ENCODE data around the gene ZDHHC12. TPM values are rescaled to one million over a fixed set of nuclear protein-coding genes. Genes with fewer than 3 reads are reported as not detected.

Gene ZDHHC12
- total RNA-seq (10 to 100 TPM in 2 of 7 donors, 1 to 10 TPM in 5; 5.7 to 27.1 (median 7.0) TPM), polyA plus RNA-seq (10 to 100 TPM in 1 of 2 donors, under 1 TPM in 1; 0.30 to 12.5 TPM)
- long read RNA-seq, donor 1, transcript ZDHHC12-201 (5 exons, 1,129 nt) = major isoform, 29 of 32 reads
- long read RNA-seq, donor 1, partial matches to known transcripts = 1 of 32 reads
- long read RNA-seq, donor 1, other reads (novel, unspliced or antisense) = 2 of 32 reads
- long read RNA-seq, donor 2, transcript ZDHHC12-201 (5 exons, 1,129 nt) = major isoform, 10 of 10 reads
- long read RNA-seq, donor 2, partial matches to known transcripts = 0 of 10 reads
- long read RNA-seq, donor 2, other reads (novel, unspliced or antisense) = 0 of 10 reads
- long read RNA-seq, donor 3, transcript ZDHHC12-201 (5 exons, 1,129 nt) = major isoform, 18 of 25 reads
- long read RNA-seq, donor 3, partial matches to known transcripts = 4 of 25 reads
- long read RNA-seq, donor 3, other reads (novel, unspliced or antisense) = 3 of 25 reads

GRCh38 chr9:128723866-128724743, at the start of gene ZDHHC12:
ZDHHC12 (minus strand) TSS chr9:128724127; CDS start chr9:128724093, 34 bp downstream.
- Histone ChIP-seq H3K27ac (peak within 1 kb of the TSS in 1 of 2 donors; percentile 78), H3K27me3 (no peaks in the 10 kb centered on the region), H3K4me1 (ENCODE audit: insufficient read depth) (no peaks in the 10 kb centered on the region), H3K4me3 (peak within 1 kb of the TSS; percentile 50), H3K9me3 (no peaks in the 10 kb centered on the region), H3K36me3 (no peaks in the 10 kb centered on the region)
- DNase-seq = peak; percentile 88 to 93 (median 92)
- 1 to 2% (median 1%) methylated on average over 60 to 68 of the region's 68 CpGs for WGBS, 3 donors
- TF ChIP-seq EP300 (IDR thresholded peaks at IDR 0.05) = no peak
- no peak for TF ChIP-seq POLR2A (IDR thresholded peaks at IDR 0.05)
- TF ChIP-seq, protein P1, sequence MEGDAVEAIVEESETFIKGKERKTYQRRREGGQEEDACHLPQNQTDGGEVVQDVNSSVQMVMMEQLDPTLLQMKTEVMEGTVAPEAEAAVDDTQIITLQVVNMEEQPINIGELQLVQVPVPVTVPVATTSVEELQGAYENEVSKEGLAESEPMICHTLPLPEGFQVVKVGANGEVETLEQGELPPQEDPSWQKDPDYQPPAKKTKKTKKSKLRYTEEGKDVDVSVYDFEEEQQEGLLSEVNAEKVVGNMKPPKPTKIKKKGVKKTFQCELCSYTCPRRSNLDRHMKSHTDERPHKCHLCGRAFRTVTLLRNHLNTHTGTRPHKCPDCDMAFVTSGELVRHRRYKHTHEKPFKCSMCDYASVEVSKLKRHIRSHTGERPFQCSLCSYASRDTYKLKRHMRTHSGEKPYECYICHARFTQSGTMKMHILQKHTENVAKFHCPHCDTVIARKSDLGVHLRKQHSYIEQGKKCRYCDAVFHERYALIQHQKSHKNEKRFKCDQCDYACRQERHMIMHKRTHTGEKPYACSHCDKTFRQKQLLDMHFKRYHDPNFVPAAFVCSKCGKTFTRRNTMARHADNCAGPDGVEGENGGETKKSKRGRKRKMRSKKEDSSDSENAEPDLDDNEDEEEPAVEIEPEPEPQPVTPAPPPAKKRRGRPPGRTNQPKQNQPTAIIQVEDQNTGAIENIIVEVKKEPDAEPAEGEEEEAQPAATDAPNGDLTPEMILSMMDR (IDR thresholded peaks at IDR 0.05) = no peak
- intact Hi-C loops (cut with DNase I) = no loop called here

GRCh38 chr9:128773049-128773448, 49.1 kb upstream of the ZDHHC12 start:
- intact Hi-C loops (cut with DNase I) = loop anchor here in 1 of 4 donors (2.0 kb wide), 1 partner anchor 14 kb away; the partner anchor contains the start of gene TBC1D13
- Histone ChIP-seq H3K4me1 (ENCODE audit: insufficient read depth) (no peaks in the 10 kb centered on the region), H3K9me3 (no peaks in the 10 kb centered on the region), H3K27me3 (no peaks in the 10 kb centered on the region), H3K4me3 (no peak overlapping the region), H3K27ac (no peak overlapping the region), H3K36me3 (no peaks in the 10 kb centered on the region)
- no peak for TF ChIP-seq EP300 (IDR thresholded peaks at IDR 0.05)
- TF ChIP-seq, protein P1 (IDR thresholded peaks at IDR 0.05) = no peak
- TF ChIP-seq POLR2A (IDR thresholded peaks at IDR 0.05) = no peak
- 79 to 87% (median 84%) methylated on average over 5 of the region's 5 CpGs for WGBS, 3 donors
- no peak for DNase-seq

GRCh38 chr9:128771745-128772519, 48.0 kb upstream of the ZDHHC12 start, which contains the start of gene ZER1:
ZER1 (minus strand) TSS chr9:128771927; CDS start chr9:128755565, 16,362 bp downstream.
- Histone ChIP-seq H3K36me3 (no peaks in the 10 kb centered on the region), H3K4me1 (ENCODE audit: insufficient read depth) (no peaks in the 10 kb centered on the region), H3K27ac (peak within 1 kb of the TSS; percentile 70 to 88), H3K9me3 (no peaks in the 10 kb centered on the region), H3K4me3 (peak within 1 kb of the TSS; percentile 86), H3K27me3 (no peaks in the 10 kb centered on the region)
- TF ChIP-seq, protein P1 (IDR thresholded peaks at IDR 0.05) = peak in 1 of 3 donors; percentile 11
- TF ChIP-seq POLR2A (IDR thresholded peaks at IDR 0.05) = peak; percentile 77
- no peak for TF ChIP-seq EP300 (IDR thresholded peaks at IDR 0.05)
- WGBS, 3 donors = 1 to 2% (median 1%) methylated on average over 26 to 72 of the region's 72 CpGs
- intact Hi-C loops (cut with DNase I) = loop anchor here in 1 of 4 donors (2.0 kb wide), 1 partner anchor 15 kb away; the partner anchor contains the start of gene TBC1D13
- peak; percentile 91 to 95 (median 93) for DNase-seq

All from ovary (tissue), 10 donors.